HUDEP-2 (cell line): ENCODE results near the gene TRPM2.

ENCODE experiments used
- DNase-seq, 76 experiments: peaks; one replicate each; lab custom pipeline; 2025; ENCODE audit not compliant: unreplicated experiment in 76 of 76; lab: John Stamatoyannopoulos, UW

The TRPM2 gene

DNA sequence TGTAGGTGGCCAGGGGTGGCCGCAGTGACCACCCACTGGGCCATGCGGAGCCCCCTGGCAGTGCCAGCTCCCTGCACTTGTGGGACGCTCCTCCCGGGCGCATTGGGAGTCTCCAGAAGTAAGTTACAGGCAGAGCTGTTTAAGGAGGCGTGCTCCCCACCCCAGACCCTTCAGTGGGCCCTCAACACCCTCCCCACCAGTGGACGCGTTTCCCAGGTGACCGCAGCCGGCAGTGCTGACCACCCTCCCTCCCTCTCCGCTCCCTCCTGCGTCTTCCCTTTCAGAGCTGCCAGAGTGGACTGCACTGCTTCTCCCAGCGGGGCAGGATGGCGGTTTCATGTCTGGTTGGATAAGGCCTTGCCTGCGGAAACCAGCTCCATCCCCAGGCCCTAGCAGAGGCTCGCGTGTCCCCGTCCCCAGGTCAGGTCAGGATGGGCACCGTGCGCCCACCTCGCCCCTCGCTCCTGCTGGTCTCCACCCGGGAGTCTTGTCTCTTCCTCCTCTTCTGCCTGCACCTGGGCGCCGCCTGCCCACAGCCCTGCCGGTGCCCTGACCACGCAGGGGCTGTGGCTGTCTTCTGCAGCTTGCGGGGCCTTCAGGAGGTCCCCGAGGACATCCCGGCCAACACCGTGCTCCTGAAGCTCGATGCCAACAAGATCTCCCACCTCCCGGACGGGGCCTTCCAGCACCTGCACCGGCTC is 102.9 kb downstream of the TRPM2 start:
- DNase-seq: no peak

DNA sequence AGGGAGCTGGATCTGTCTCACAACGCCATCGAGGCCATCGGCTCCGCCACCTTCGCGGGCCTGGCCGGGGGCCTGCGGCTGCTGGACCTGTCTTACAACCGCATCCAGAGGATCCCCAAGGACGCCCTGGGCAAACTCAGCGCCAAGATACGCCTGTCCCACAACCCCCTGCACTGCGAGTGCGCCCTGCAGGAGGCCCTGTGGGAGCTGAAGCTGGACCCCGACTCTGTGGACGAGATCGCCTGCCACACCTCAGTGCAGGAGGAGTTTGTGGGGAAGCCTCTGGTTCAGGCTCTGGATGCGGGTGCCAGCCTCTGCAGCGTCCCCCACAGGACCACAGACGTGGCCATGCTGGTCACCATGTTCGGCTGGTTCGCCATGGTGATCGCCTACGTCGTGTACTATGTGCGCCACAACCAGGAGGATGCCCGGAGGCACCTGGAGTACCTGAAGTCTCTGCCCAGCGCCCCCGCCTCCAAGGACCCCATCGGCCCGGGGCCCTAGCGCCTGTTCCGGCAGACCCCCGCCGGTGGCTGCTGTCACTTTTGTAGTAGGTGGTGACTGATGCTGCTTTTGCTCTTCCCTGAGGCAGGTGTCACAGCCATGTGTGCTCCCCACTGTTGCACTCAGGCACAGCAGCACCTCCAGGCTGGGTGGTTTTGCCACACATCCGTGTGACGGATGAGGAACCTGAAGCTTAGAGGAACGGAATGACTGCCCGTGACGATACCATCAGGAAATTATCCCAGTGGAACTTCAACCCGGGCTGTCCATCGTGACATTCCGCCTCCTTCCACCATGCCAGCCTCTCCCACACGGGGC is 103.7 kb downstream of the TRPM2 start:
- DNase-seq: no peak

DNA sequence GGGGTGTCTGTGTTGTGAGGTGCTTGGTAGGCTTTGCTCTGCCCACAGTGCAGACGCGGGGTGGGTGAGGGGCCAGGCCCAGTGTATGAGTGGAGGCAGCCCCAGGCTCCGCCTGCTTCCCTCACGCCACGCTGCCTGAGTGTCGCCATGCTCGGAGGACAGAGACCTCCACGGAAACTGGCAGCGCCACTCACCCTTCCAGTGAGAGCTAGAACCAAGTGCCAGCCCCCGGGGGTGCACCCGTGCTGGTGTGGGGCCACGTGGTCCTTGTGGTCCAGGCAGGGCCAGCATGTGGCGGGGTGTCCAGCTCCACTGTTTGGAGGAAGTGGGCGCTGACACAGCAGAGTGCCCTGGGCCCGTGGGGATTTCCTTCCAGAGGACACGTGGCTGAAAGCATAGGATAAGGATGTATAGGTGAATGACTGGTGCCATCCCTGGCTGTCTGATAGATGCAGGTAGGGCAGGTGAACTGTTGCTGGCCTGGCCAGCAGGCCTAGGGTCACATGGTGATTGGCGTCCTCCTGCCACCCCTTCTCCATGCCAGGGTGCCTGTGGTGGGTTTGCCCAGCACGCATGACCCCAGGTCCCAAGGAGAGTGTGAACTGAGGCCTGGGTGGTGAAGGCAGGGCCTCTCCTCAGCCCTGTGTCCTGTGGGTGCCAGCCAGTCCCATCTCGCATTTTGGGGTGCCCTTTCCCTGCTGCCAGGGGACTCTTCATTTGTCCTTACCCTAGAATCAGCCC is 105.7 kb downstream of the TRPM2 start:
- DNase-seq: no peak

DNA sequence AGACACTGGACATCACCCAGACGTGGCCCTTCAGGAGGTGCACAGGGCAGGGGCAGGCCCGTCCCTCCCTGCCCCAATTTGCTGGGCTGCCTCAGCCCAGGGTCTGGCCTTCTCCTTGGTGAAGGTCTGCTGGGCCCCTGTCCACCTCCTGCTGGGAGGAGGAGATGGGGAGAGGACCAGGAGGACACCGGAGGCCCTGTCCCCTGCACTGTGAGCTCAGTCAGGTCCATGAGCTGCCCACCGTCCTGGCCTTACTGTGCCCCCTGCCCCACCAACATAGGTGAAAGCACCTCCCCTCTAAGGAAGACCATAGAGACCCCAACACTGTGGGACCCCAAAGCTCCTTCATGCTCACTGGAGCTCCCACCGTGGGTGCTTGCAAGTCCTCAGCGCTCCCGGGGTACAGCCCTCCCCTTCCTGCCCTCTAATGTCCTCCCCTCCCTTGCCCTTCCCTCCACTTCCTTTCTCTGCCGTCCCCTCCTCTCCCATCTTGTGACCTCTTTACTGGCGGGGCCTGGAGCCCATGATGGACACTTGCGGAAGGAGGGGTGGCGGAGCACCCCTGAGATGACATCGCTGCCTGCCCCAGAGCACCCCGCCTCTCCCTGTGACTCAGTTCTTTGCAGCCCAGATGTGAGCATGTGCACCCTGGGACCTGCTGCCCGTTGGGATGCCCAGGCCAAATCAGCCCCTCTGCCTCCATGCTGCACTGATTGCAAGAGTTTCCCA is 106.5 kb downstream of the TRPM2 start:
- DNase-seq: no peak

DNA sequence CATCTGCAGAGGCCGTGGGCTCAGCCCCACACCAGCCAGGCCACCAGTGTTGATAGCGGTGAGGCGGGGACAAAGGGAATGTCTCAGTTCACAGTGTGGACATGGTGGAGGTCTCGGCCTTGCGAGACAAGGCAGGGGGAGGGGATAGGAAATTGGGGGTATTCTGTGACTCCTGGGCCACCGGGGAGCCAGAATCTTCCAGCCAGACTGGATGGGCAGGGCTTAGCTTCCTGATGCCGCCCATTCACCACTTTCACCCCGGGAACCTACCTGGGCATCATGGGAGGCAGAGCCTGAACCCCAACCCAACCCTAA is 107.0 kb downstream of the TRPM2 start:
- DNase-seq: no peak

DNA sequence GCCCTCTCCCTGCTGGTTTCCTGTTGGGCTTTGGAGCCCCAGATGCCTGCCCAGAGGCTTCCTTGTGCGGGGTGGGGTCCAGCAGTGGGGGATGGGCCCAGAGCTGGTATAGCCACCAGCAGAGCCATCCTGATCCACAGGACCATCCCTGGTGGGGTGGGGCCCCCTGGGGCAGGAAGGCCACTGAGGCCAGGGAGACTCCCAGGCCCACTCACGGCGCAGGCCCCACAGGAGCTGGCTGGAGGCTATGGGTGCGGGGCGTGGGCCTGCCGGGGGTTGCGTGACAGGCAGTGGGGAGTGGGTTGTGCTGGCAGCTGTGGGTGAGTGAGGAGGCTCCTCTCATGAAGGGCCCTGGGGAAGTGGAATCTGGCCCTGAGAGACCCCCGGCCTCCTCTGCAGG is 107.6 kb downstream of the TRPM2 start:
- DNase-seq: no peak

DNA sequence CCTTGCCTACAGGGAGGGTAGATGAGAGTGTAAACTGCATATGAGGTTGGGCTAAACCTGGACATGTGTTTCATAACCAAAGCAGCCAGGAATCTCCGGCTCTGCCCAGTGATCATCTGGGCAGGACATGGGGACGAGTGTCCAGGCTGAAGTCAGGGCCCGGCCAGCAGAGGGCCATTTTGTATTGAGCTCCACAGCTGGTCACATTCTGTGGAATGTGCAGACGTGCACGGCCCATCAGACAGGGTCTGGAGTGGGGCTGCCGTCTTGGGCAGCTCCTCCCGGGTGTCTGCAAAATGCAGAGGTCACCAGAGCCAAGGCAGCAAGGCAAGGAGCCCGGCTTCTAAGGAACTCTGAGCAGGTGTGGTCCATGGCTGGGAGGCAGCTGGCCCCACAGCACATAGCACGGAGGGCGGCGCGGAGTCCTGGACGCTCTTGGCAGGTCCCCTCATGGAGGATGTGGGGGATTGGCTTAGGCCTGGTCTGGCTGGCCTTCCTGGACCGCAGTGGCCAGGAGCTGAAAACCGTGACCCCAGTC is 108.1 kb downstream of the TRPM2 start:
- DNase-seq: no peak

DNA sequence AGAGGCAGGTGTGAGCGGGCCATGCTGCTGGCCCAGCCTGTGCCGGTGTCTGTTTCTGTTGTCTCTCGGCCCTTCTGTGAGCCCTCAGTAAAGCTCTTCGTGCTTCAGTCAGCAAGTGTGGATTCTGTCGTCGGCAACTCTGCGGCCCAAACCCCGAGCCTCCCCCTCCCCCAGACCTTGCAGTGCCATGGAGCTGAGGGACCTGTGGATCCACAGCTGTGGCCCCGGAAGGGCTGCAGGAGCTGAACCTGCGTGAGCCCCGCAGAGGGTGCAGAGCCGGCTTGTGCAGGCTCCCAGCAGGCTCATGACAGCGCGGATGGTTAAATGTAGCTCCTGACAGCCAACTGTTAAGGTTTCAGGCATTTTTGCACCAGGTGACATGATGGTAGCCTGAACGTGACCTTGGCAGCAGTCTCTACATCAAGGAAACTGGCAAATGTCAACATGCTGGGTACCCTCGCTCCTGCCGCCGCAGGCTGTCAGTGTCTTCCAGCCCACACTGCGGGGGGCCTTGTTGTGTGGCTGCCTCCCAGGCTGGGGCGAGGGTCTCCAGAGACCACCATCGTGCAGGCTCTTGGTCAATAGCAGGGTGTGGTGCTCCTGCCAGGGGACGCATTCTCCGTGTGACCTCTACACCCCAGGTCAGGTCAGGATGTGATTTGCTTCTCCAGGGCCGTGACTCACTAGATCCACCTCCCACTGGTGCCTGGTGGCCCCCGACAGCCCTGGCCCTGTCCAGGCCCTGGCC is 108.8 kb downstream of the TRPM2 start:
- DNase-seq: no peak

DNA sequence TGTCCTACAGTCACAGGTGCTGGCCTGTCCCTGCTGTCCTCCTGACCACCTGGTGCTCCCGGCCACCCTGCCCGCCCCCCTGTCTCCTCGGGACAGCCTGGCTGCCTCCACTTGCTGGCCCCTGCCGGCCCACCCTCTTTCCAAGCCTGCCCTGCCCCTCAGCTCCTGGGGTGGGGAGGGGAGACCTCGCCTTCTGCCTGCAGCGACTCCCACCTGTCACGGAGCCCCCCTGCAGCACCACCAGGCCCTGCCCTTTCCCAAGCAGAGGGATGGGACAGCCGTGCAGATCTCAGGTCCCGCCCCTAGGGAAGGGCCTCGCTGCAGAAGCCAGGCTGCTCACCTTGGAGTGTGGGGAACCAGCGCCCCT is 109.4 kb downstream of the TRPM2 start:
- DNase-seq: no peak

DNA sequence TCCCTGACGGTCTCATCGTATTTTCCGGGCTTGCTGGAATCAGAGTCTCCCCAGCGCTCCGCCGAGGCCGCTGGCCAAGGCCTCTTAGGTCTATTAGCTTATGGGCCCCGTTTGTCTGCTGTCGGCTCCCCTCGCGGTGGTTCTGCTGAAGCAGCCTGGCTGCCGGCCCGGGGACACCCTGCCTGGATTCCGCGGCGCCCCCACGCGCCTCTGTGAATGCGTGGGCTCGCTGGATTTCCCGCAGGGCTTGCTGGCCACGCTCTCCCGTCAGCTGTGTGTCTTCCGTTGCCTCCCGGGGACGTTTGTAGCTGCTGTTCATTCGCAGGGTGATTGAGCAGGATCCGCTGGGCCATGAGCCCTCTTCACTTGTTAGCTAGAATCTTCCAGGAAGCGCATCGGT is 110.3 kb downstream of the TRPM2 start:
- no peak for DNase-seq

DNA sequence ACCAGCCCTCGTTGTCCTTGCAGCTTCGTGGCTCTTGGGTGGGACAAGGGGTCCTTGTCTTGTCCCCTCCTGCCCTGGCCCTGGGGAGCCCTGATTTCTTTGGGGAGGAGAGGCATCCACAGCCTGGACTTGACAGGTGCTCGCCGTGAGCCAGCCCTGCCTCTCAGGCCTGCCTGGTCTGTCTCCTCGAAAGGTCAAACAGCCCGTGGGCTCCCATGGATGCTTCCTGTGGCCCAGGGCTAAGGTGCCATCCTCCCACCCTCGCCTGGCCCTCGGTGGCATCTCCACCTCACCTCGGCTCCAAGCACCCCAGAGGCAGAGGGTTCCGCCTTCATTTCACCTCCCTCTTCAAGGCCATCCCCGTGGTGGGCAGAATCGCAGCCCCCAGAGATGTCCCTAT is 110.9 kb downstream of the TRPM2 start:
- no peak for DNase-seq

DNA sequence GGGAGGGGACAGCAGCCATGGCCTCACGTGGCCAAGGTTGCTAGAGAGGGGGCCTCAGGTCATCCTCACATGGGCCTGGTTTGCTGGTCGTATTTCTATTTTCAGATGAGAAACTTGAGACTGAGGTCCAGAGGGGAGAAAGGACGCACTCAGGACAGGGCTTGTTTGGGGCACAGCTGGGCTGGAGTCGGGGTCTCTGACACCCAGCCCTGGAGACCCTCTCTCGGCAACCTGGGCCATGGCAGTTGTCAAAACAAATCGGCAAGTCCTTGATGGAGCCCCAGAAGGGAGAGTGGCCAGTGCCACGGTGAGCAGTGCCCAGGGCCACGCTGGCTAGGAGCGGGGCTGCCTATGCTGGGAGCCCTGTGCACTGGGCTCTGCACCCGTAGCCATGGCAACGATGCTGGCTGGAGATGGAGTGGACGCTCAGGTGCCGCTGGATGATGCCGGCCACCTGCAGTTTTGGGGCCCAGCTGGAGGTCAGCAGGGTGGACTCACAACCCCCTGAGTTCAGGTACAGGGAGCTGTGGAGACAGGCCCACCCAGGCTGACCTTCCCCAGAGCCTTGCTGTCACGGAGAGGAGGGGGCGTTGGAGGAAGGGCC is 113.0 kb downstream of the TRPM2 start:
- no peak for DNase-seq

DNA sequence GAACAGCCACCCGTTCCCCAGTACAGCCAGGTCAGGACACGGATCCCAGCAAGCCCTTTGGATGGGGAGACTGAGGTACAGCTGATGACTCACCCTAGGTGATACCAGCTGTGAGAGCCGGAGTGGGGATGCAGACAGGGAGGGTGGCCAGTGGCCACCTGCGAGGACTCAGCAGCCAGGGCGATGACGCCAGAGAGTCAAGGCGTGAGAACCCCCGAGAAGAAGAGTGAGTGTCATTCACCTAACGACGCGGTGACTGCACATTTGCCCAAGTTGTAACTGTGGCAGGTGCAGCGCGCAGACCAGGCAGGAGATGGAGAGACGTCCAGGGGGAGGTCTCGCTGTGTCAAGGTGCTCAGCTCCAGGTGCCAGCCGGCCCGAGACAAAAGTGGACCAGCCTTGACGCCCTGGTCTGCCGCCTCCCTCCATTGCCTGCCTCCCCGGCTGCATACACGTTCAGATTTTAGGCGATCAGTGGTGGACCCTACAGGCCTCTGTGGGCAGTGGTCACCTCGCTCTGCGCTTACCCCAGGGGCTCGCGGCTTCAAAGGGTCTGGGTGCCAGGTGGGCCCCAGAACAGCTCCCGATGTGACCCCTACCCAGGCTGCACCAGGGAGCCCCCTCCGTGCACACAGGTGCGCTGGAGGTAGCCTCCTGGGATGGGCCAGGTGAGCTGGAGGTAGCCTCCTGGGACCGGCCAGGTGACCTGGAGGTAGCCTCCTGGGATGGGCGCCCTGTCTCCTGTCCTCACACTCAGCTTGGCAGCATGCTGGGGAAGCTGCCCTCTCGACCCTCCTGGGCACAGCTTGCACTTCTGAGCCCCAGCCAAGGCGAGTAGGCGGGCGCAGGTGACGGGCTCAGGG is 113.8 kb downstream of the TRPM2 start:
- DNase-seq: no peak

DNA sequence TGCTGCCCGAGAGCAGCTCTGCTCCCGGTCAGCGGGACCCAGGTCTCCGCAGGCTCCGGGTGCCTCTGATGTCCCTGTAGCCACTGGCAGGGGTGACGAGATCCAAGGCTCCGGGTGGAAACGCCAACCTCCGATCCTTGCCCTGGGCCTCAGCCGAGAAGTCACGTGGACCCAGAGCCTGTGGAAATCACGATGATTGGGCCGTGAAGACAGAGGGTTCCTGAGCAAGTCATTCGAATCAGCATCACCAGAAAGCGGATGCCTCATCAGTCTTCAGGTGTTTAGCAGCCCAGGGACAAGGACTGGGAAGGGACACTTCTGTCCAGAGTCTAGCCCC is 114.4 kb downstream of the TRPM2 start:
- no peak for DNase-seq

DNA sequence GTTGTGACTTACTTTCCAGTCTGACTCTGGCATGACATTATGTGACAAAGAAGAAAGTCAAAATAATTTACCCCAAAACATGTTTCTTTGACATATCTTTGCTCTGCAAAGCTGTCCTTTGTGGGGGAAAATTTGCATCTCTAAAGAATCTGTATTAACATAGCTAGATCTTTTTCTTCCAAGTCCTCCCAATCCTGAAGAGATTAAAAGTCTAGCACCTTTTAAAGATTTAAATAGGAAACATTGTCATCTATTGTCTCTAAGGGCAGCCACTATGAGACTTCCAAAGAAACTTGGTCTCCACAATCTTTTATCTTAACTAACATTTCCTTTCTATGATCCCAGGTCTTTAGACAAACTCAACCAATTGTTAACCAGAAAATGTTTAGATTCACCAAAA is 117.9 kb downstream of the TRPM2 start:
- no peak for DNase-seq

DNA sequence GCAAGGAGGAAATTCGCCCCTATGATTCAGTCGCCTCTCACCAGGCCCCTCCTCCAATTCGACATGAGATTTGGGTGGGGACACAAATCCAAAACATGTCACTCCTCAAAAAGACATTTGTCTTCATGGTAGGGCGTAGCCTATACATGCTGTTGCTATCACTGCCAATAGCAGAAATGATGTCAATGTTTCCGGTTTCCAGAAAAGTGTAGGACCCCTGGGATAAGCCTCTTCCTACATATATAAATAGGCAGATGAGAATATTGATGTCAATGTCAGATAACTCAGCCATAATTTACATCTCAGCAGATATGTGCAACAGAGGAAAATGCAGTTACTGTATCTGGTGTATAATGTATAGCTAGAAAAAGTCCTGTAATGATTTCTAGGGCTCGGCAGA is 118.6 kb downstream of the TRPM2 start:
- DNase-seq: no peak

DNA sequence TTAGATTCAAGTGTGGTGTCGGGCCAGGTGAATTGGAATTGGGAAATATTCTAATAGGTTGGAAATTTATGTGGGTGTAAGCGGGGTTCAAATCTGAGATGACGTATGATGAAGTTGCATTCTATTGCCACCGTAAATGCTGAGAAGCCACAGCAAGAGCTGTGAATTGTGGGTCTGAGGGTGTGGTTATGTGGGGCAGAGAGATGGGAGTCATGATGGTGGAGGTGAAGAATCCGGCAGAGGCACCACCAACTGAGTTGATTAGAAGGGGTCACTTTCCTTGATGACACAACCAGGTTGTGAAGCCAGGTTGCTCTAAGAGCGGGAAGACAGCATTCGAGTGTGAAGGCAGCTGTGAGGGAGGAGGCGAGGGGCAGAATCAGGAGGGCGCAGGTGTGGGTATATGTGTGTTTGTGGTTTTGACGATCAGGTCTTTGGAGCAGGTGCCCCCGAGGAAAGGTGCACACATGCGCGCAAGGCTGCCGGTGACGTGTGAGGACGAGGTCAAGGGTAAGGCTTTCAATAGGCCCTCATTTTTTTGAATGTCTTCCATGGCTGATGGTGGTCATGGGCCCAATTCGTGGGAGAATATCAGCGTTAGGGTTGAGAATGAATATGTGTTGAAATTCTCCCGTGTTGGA is 120.6 kb downstream of the TRPM2 start:
- no peak for DNase-seq

DNA sequence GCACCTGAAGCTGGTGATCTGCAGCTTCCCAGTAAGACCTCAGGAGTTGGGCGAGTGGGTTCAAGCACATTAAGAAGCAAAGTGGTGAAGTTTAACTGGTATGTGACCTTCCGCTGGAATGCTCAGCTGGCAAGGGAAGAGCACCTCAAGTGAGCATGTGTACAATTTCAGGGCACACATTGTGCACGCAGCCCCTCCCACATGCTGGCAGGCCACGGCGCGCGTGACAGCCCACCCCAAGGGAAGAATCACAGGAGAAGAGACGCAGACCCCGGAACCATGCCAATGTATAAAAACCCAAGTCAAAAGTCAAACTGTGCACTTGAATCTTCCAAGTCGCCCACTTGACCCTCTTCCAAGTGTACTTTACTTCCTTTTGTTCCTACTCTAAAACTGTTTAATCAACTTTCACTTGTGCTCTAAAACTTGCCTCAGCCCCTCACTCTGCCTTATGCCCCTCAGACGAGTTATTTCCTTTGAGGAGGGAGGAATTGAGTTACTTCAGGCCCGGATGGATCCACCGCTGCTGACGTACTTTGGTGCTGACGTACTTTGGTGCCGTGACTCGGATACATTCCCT is 121.9 kb downstream of the TRPM2 start:
- no peak for DNase-seq
